Measurements from ENCODE around the gene SPR.

DNA sequence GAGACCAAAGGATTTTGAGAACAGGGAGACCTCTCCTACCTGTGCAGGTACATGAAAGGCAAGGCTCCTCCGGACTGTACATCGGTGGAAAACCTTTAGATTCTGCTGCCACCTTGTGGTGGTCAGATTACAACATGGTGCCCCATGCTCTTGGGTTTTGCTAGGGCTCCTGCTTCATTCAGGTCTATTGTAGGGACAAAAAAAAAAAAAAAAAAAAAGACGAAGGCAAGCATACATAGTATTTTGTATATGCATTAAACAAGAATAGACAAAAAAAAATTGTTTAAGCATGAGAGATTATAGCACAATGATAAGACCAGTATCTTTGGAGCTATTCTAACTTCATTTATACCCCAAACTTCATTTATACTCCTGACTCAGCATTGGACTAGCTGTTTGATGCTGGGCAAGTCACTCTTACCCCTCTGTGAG lies 27.4 kb upstream of the SPR start:
- TF ChIP-seq, protein P1, sequence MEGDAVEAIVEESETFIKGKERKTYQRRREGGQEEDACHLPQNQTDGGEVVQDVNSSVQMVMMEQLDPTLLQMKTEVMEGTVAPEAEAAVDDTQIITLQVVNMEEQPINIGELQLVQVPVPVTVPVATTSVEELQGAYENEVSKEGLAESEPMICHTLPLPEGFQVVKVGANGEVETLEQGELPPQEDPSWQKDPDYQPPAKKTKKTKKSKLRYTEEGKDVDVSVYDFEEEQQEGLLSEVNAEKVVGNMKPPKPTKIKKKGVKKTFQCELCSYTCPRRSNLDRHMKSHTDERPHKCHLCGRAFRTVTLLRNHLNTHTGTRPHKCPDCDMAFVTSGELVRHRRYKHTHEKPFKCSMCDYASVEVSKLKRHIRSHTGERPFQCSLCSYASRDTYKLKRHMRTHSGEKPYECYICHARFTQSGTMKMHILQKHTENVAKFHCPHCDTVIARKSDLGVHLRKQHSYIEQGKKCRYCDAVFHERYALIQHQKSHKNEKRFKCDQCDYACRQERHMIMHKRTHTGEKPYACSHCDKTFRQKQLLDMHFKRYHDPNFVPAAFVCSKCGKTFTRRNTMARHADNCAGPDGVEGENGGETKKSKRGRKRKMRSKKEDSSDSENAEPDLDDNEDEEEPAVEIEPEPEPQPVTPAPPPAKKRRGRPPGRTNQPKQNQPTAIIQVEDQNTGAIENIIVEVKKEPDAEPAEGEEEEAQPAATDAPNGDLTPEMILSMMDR (IDR thresholded peaks at IDR 0.05): peak; percentile 52 to 64 (median 58)
- TF ChIP-seq POLR2A (IDR thresholded peaks at IDR 0.05) (no peak), EP300 (IDR thresholded peaks at IDR 0.05; ENCODE audit: low read depth) (no peak)
